Naive B cell (primary cell): ENCODE measurements around the gene MKS1. TPM values are rescaled to one million over a fixed set of nuclear protein-coding genes. Genes with fewer than 3 reads are reported as not detected.
A peak's percentile ranks its signal among the peaks of the same experiment; 100 is the strongest.

Experiments
- ATAC-seq, 2 donors: fragments of 150-1000 bp; cut with Tn5 transposase; 2 replicates each; pipeline ENCODE4 v1.10.0; 2021; ENCODE audit warnings: low read depth in 2 of 2, mild to moderate bottlenecking in 2 of 2, moderate library complexity in 2 of 2
- DNase-seq: peaks from one replicate; pipeline ENCODE4 v3.0.0; 2022
- H3K27ac Mint-ChIP-seq, 6 donors: one replicate each; pipeline ENCODE4 v1.8.0; 2020 to 2022; ENCODE audit warnings: mild to moderate bottlenecking in 6 of 6, mixed read lengths in 6 of 6, moderate library complexity in 5 of 6, inconsistent platforms in 2 of 6
- H3K27me3 Mint-ChIP-seq, 3 donors: one replicate each; pipeline ENCODE4 v1.8.0; 2021 to 2022; ENCODE audit warnings: mixed read lengths in 3 of 3, mild to moderate bottlenecking in 1 of 3
- H3K36me3 Mint-ChIP-seq, 2 donors: one replicate each; pipeline ENCODE4 v1.8.0; 2020 to 2022; ENCODE audit warnings: mixed read lengths in 2 of 2, inconsistent platforms in 1 of 2, mild to moderate bottlenecking in 1 of 2
- H3K4me1 Mint-ChIP-seq, 3 donors: one replicate each; pipeline ENCODE4 v1.8.0; 2020 to 2022; ENCODE audit warnings: mixed read lengths in 3 of 3, inconsistent platforms in 1 of 3, mild to moderate bottlenecking in 1 of 3, moderate library complexity in 1 of 3
- H3K4me3 Mint-ChIP-seq, 8 donors: one replicate each; pipeline ENCODE4 v1.8.0; 2020 to 2022; ENCODE audit warnings: mild to moderate bottlenecking in 8 of 8, mixed read lengths in 8 of 8, moderate library complexity in 8 of 8, inconsistent platforms in 2 of 8
- H3K9me3 Mint-ChIP-seq, 7 donors: one replicate each; pipeline ENCODE4 v1.8.0; 2020 to 2022; ENCODE audit warnings: mixed read lengths in 7 of 7, mild to moderate bottlenecking in 5 of 7, inconsistent platforms in 2 of 7, moderate library complexity in 1 of 7
- polyA plus RNA-seq, 6 donors: library from polyadenylated mRNA; unstranded; fragments of 300-500 nt; fragmentation: Illumina TruSeq; gene quantifications; one replicate each; pipeline ENCODE4 v1.2.3, GENCODE V29; 2021; ENCODE audit warnings: low read depth in 6 of 6

MKS1 gene
- polyA plus RNA-seq, 6 donors from 2014 or later, result 2.1 to 7.0 (median 3.7) TPM

DNA sequence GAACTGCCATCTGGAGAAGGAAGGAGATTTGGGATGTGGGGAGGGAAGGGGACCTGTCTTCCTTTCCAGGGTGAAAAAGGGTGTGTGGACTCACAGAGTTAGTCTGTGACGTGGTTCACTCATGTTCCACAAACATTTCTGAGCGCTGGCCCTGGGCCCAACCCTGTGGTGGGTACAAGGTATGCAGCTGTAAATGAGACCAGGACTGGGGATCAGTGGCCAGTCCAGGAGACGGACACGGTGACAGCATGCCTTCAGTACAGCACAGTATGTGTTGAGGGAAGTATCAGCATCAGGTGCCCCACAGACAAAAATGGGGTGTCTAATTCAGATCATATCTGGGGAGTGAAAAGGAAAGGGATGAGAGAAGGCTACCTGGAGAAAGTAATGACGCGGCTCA, 32.0 kb downstream of the MKS1 start:
- Mint-ChIP-seq H3K27ac (peak overlapping the region in 1 of 6 donors; percentile 26), H3K4me1 (peaks cover 9 to 15% (median 9%) of the 10 kb centered on the region in 3 donors), H3K36me3 (no peaks in the 10 kb centered on the region), H3K4me3 (no peak overlapping the region), H3K27me3 (peaks cover 14 to 27% (median 21%) of the 10 kb centered on the region in 3 donors), H3K9me3 (no peaks in the 10 kb centered on the region)
- ATAC-seq (no peak), DNase-seq (no peak)

DNA sequence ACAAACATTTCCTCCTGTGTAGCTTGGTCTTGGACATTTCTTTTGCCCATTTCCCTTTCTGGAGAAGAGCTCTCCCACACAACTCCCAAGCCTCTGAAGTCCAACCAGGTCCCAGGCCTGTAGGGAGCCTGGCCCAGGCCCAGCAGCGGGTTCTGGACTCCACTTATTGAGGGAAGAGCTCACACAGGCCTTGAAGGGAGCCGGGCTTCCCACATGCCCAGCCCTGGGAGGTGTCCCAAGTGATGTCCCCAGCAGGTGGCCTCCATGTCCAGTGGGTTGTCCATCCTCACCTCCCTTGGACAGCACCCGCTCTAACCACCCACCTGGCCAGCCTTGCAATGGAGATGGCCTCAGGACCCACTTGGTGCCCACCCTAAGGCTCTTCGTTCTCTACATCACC, 32.5 kb downstream of the MKS1 start:
- DNase-seq (no peak), ATAC-seq (no peak)
- Mint-ChIP-seq H3K27ac (peak overlapping the region in 1 of 6 donors; percentile 25), H3K4me3 (peak overlapping the region in 3 of 8 donors; percentile 14 to 57 (median 37)), H3K4me1 (peaks cover 9 to 15% (median 9%) of the 10 kb centered on the region in 3 donors), H3K36me3 (no peaks in the 10 kb centered on the region), H3K27me3 (peaks cover 17 to 23% (median 21%) of the 10 kb centered on the region in 3 donors), H3K9me3 (no peaks in the 10 kb centered on the region)

DNA sequence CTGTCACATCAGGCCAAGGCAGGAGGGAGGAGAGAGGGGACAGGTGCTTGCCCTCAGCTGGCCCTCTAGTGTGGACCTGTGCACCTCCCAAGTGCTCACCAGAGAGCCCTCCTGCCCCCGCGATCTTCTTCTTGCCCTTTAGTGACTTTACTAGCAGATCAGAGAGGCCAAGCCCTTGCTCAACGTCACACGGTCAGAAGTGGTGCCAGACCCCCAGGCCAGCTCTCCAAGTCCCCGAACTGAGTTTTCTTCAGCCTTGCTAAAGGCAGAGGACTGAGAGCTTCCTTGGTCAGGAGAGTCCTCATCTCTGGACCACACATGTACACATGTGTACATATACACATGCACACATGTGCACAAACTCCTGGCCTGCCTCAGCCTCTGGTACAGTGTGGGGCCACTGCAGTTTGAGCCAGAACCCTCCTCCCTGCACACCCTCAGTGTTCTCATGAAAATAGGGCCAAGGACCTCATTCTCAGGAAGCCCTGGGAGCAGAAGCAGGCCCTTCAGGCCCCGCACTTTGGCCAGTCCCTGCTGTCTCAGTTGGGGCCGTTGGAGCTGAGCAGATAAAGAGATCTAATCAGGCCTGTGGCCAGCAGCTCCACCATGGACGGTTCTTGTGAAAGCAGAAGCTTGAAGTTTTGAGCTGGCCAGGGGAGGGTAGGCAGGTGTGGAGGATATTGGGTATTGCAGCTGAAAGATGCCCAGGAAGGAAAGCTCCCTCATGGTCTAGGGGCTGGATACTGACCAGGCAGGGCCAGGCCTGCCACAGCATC, 33.9 kb downstream of the MKS1 start:
- DNase-seq (no peak), ATAC-seq (no peak)

DNA sequence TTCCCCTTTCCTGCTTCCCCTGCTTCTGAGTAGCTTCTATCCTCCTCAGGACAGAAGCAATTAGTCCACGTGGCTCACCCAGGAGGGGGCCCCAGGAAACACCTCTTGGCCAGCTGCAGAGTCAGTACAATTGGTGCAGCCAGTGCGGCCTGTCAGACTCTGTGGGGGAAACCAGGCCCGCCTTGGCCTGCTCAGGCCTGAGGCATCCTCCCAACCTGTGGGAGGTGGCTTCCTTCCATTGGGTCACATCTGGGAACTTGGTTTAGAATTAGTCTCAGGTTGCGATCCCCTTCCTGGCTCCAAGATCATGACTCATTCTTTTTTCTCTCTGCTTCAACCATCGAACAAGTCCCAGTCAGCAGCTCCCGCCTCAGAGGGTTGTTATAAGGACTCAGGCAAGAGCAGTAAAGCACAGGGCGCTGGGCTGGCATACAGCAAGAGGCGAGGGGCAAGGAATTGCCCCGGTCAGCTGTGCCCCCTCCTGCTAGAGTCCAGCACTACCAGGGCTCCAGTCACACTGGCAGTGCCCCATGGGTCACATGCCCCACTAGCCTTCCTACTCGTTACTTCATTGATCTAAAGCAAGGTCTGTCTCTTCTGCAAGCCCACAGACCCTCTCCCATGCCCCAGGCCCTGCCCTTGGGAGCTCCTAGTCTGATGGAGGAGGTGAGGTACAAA, 34.6 kb downstream of the MKS1 start:
- peaks cover 2 to 18% (median 6%) of the 10 kb centered on the region in 3 donors for H3K27me3 Mint-ChIP-seq
- peak overlapping the region in 2 of 6 donors; percentile 6 to 59 for H3K27ac Mint-ChIP-seq
- DNase-seq, result no peak
- H3K36me3 Mint-ChIP-seq, result no peaks in the 10 kb centered on the region
- no peak overlapping the region for H3K4me3 Mint-ChIP-seq
- no peaks in the 10 kb centered on the region for H3K9me3 Mint-ChIP-seq
- no peak for ATAC-seq
- peaks cover 9 to 15% (median 15%) of the 10 kb centered on the region in 3 donors for H3K4me1 Mint-ChIP-seq

More for the DNA sequence above, 33.9 kb downstream of the MKS1 start:
- Mint-ChIP-seq H3K36me3 (no peaks in the 10 kb centered on the region), H3K27ac (no peak overlapping the region), H3K4me1 (peaks cover 9 to 15% (median 15%) of the 10 kb centered on the region in 3 donors), H3K9me3 (no peaks in the 10 kb centered on the region), H3K27me3 (peaks cover 8 to 22% (median 14%) of the 10 kb centered on the region in 3 donors), H3K4me3 (peak overlapping the region in 2 of 8 donors; percentile 44 to 49)

DNA sequence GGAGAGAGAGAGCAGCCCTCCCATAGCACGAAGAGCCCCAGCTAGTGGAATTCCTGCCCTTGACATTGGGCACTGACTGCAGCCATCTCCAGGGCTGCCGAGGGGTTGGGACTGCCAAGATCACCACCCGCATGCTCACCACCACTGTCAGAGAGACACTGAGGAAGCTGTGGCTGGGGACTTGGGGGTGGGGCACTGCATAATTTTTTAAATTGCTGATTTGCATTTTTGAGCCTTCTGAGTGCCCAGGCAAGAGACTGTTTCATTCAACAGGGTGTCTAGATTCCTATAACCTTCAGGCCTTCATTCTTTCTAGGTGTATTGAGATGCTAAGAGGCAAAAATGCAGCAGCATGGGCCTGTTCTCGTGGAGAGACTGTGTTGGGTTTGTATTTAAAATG, 35.5 kb downstream of the MKS1 start:
- no peak overlapping the region for H3K4me3 Mint-ChIP-seq
- no peak overlapping the region for H3K27ac Mint-ChIP-seq
- peaks cover 9 to 15% (median 15%) of the 10 kb centered on the region in 3 donors for H3K4me1 Mint-ChIP-seq

DNA sequence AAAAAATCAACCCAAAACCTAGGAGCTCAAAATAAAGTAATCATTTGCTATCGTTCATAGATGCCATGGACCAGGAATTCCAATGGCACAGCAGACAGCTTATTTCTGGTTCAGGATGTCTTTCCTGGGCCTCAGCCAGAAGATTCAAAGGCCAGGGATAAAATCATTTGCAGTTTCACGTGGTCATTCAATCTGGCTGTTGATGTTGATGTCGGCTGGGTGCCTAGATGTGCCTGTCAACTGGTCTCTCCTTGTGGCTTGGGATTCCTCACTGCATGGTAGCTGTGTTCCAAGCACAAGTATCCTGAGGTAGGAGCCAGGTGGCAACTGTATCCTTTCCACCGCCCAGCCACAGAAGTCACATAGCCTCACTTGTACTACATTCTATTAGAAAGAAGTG, 37.3 kb downstream of the MKS1 start:
- DNase-seq (no peak), ATAC-seq (no peak)
- peaks cover 9 to 18% (median 15%) of the 10 kb centered on the region in 3 donors for H3K27me3 Mint-ChIP-seq
- H3K27ac Mint-ChIP-seq, result no peak overlapping the region
- H3K9me3 Mint-ChIP-seq, result no peaks in the 10 kb centered on the region
- no peaks in the 10 kb centered on the region for H3K36me3 Mint-ChIP-seq
- H3K4me1 Mint-ChIP-seq, result peaks cover 9 to 15% (median 15%) of the 10 kb centered on the region in 3 donors
- H3K4me3 Mint-ChIP-seq, result no peak overlapping the region

More for the DNA sequence above, 35.5 kb downstream of the MKS1 start:
- H3K27me3 Mint-ChIP-seq, result peaks cover 0 to 17% (median 6%) of the 10 kb centered on the region in 3 donors
- H3K36me3 Mint-ChIP-seq, result no peaks in the 10 kb centered on the region
- no peaks in the 10 kb centered on the region for H3K9me3 Mint-ChIP-seq
- ATAC-seq (no peak), DNase-seq (no peak)

DNA sequence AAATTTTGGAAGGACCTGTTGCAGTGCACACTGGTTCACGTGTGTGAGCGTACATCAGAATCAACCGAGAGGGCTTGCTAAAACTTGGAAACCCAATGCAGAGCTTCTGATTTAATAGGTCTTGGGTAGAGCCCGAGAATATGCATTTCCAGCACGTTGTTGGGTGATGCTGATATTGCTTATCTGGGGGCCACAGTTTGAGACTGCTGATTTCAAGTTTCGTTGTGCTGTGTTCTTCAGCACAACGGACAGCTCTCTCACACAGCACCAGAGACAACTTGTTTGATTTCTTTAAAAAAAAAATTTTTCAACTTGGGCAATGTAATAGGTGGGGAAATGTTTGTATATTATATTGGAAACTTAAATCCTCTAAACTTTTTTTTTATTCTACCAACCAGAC, 42.9 kb downstream of the MKS1 start:
- ATAC-seq (no peak), DNase-seq (no peak)
- peaks cover 38 to 56% (median 45%) of the 10 kb centered on the region in 3 donors for H3K27me3 Mint-ChIP-seq
- H3K4me1 Mint-ChIP-seq, result peaks cover 0 to 3% (median 0%) of the 10 kb centered on the region in 3 donors
- H3K27ac Mint-ChIP-seq, result no peak overlapping the region
- no peak overlapping the region for H3K4me3 Mint-ChIP-seq
- no peaks in the 10 kb centered on the region for H3K36me3 Mint-ChIP-seq
- peaks cover 0 to 1% (median 0%) of the 10 kb centered on the region in 7 donors for H3K9me3 Mint-ChIP-seq

DNA sequence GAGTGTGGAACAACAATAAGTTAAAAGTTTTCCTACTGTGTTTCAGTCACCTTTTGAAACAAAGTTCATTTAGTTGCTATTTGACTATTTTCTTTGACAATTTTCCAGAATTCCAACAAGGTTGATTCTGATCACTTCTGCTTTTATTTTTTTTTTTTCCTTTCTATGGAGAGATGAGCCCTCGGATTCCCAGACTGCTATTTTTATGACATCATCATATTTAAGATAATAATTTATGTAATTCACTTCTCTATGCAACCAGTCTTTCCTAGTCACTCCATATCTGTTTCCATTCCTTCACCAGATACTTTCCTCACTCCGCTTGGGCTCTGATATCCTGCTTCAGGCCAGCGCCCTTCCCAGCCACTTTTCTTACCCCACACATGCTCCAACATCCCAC, 44.2 kb downstream of the MKS1 start:
- H3K9me3 Mint-ChIP-seq, result peaks cover 0 to 1% (median 0%) of the 10 kb centered on the region in 7 donors
- DNase-seq (no peak), ATAC-seq (no peak)
- no peaks in the 10 kb centered on the region for H3K36me3 Mint-ChIP-seq
- no peak overlapping the region for H3K4me3 Mint-ChIP-seq
- H3K4me1 Mint-ChIP-seq, result no peaks in the 10 kb centered on the region
- H3K27me3 Mint-ChIP-seq, result peaks cover 33 to 59% (median 55%) of the 10 kb centered on the region in 3 donors
- no peak overlapping the region for H3K27ac Mint-ChIP-seq

DNA sequence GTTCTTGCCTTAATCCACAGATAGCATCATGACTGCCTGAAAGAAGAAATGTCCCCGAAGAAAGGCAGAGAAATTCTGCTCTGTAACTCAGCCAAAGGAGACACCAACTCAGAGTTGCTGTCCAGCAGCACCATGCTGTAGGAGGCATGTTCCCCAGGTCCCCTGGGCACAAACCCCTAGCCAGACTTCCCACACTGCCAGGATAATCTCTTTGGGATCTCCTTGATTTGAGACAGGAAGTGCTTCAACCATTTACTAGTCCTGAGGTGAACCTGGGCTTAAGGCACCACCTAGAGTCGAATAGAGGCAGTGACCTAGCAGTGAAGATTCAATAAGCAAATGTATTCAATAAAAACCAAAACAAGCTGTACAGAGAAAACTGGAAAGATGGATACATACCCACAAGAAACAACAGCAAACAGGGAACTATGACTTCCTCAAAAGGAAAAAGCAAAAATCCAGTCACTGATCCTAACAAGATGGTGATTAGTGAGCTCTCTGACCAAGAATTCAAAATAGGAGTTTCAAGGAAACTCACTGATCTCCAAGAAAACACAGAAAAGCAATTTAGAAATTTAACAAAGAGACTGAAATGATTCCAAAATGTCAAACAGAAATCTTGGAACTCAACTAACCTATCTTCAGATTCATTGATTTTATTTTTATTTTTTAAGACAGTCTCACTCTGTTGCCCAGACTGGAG, 46.5 kb downstream of the MKS1 start:
- Mint-ChIP-seq H3K9me3 (peaks cover 1 to 5% (median 3%) of the 10 kb centered on the region in 7 donors), H3K36me3 (peaks cover 0 to 8% of the 10 kb centered on the region in 2 donors), H3K27me3 (peaks cover 48 to 79% (median 69%) of the 10 kb centered on the region in 3 donors), H3K4me3 (no peak overlapping the region), H3K4me1 (no peaks in the 10 kb centered on the region), H3K27ac (no peak overlapping the region)
- DNase-seq (no peak), ATAC-seq (peak in 1 of 2 donors; percentile 36)

DNA sequence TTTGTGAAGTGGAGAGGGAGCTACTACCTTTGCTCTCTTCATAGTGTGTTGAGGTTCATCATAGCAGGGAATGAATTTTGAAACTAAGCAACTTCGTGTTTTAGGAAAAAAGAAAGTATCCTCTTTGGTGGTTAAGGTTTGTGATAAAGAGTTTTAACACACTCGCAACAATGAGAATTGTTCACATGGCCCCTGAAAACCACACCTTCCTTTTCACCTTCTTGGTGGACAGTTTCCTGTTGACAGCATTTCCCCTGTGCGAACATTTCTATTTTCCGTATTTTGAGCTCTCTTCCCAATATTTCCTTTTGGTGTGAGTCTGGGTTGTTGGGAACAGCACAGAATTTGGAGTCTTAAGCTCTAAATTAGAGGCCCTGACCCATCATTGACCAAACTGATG, 48.4 kb downstream of the MKS1 start:
- DNase-seq (no peak), ATAC-seq (no peak)
- H3K4me1 Mint-ChIP-seq, result no peaks in the 10 kb centered on the region
- no peak overlapping the region for H3K27ac Mint-ChIP-seq
- H3K4me3 Mint-ChIP-seq, result no peak overlapping the region
- peaks cover 0 to 8% of the 10 kb centered on the region in 2 donors for H3K36me3 Mint-ChIP-seq
- peaks cover 51 to 83% (median 75%) of the 10 kb centered on the region in 3 donors for H3K27me3 Mint-ChIP-seq
- H3K9me3 Mint-ChIP-seq, result peaks cover 1 to 5% (median 4%) of the 10 kb centered on the region in 7 donors

DNA sequence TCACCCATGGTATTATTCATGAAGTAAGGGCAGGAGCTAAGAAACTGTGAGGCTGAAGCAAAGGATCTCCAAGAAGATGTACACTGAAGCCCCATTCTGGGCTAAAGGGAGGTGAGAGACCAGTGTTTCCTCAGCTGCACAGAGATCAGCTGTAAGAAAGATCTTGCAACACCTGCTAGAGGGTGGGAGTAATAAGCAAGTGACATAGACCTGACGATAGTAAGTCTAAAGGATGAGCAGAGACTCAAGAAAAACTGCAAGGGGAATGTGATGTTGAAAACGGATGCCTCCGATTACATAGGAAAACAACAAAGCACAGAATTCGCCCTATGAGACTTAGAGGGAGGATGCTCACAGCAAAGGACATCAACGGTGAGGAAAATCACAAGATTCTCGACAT, 52.4 kb downstream of the MKS1 start, which contains the start of gene OR4D2:
OR4D2 (plus strand) TSS at position 301 of the 400 bp plus-strand sequence. CDS start 2,674 bp downstream, outside the sequence.
- Mint-ChIP-seq H3K9me3 (peaks cover 0 to 5% (median 4%) of the 10 kb centered on the region in 7 donors), H3K36me3 (peaks cover 0 to 8% of the 10 kb centered on the region in 2 donors), H3K27ac (no peak within 1 kb of the TSS), H3K4me3 (no peak within 1 kb of the TSS), H3K4me1 (no peaks in the 10 kb centered on the region), H3K27me3 (peaks cover 53 to 73% (median 59%) of the 10 kb centered on the region in 3 donors)
- ATAC-seq (no peak), DNase-seq (no peak)

DNA sequence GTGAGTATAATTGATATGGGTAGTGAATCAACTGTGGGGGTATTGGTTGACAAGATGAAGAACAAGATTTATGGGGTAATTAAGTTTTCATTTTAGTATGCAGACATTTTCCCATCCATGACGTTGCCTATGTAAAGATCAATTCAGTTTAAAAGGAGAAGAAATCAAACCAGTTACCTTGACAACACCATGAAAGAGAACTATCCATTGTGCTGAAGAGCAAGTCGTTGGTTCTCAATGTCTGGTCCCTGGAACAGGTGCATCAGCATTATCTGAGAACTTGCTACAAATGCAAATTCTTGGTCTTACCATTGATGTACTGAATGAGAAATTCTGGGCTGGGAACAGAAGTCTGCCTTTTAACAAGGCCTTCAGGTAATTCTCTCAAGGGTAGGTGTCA, 53.1 kb downstream of the MKS1 start:
- Mint-ChIP-seq H3K36me3 (peaks cover 0 to 8% of the 10 kb centered on the region in 2 donors), H3K9me3 (peaks cover 0 to 5% (median 4%) of the 10 kb centered on the region in 7 donors), H3K27me3 (peaks cover 55 to 70% (median 56%) of the 10 kb centered on the region in 3 donors), H3K27ac (no peak overlapping the region), H3K4me3 (no peak overlapping the region), H3K4me1 (no peaks in the 10 kb centered on the region)
- DNase-seq (no peak), ATAC-seq (no peak)

DNA sequence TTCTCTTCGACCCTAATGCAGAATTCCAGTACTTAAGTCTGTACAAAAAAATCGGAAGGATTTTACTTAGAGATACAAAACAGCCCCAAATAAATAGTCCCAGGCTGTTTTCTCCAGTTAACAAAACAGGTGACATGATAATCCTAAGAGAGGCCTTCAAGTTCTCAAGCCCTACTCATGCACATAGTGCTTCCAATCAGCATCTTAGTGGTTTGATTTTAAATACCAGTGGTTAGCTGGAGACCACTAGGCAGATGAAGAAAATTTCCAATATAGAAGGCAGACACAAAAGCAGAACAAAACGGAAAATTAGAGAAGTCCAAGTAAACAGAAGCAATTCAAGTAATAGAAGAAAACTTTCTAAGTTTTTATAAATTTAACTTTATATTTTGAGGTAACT, 57.5 kb downstream of the MKS1 start:
- Mint-ChIP-seq H3K9me3 (peaks cover 0 to 2% (median 0%) of the 10 kb centered on the region in 7 donors), H3K36me3 (peaks cover 0 to 12% of the 10 kb centered on the region in 2 donors), H3K27me3 (peaks cover 47 to 60% (median 50%) of the 10 kb centered on the region in 3 donors), H3K4me3 (no peak overlapping the region), H3K4me1 (peaks cover 6 to 8% (median 8%) of the 10 kb centered on the region in 3 donors), H3K27ac (no peak overlapping the region)
- no peak for ATAC-seq
- no peak for DNase-seq
